GM19395 (cell line): ENCODE data around the gene ACVR1.
"Not testable (repeated sequence)": the region's sequence is repeated elsewhere in the genome, so short reads cannot be mapped to it uniquely, and the experiment has no call there.

Experiments used
- ATAC-seq: cut with Tn5 transposase; IDR thresholded peaks from one replicate; pipeline ENCODE4 v1.9.1; 2021; ENCODE audit warnings: mild to moderate bottlenecking, moderate library complexity; ENCODE audit not compliant: unreplicated experiment

The ACVR1 gene

GRCh38 chr2:157771234-157771633 is 104.9 kb downstream of the ACVR1 start:
- no peak for ATAC-seq

DNA sequence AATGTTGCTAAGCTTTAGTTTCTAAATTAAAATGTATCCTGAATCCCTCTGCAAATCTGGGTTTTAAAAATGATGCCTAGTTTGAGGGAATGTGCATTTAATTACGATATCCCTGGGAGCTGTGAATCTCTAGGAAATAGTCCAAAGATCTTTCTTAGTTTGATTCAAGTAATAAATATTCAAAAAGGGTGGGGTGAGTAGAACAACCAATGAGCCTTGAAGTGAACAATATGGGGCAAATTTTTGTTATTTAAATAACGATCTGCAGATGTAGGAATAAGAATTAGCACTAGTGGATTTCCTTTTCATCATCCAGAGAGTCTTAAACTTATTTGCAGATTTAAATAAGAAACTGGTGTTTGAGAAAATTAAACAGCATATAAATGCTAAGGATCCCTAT is 106.3 kb downstream of the ACVR1 start:
- no peak for ATAC-seq

DNA sequence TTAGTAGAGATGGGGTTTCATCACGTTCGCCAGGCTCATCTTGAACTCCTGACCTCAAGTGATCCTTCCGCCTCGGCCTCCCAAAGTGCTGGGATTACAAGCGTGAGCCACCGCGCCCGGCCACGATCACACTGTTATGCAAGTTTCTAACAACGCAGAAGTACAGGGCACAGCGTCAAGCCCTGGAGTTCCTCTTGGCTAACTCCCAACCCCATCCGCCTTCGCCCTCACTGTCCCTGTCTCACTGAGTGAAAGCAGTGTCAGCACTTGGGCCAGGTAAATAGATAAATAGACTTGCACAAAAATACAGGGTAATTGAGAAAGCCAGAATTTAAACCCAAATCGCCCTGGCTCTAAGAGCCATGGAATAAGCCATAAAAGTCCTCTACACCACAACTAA is 111.7 kb downstream of the ACVR1 start:
- no peak for ATAC-seq

DNA sequence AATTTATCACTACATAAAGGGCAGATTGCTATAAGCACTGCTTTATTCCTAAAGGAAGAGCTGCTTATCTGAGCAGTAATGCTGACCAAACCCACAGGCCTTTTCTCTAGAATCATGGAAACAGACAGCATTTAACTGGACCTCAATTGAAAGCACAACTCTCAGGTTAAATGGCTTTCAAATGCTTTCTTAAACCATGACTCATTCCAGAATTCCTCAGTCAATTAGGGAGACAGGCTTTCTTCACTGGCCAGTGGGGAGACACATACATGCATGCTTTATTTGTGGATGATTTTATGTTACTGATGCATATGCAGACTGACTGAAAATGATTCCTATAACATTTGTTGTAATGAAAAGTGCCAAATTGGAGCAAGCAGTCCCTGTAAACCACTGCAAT is 114.6 kb downstream of the ACVR1 start:
- no peak for ATAC-seq

DNA sequence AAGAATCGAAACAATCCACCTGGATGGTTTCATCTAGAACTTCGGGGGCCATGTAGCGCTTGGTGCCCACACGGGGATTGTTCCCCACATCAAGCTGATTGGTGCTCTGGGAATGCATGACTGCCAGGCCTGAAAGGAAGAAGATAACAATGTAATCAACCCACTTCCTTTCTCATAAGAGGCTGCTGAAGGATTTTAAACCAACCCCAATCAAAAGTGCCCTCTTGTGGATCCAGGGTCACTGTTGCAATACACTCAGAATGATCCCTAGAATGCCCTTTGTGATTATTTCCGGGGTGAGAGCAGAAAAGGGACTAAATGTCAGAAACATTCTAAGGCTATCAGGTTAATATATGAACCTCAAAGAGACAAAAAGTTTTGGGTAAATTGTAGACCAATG is 115.2 kb downstream of the ACVR1 start:
- no peak for ATAC-seq

GRCh38 chr2:157759855-157760254 is 116.3 kb downstream of the ACVR1 start:
- ATAC-seq: no peak

DNA sequence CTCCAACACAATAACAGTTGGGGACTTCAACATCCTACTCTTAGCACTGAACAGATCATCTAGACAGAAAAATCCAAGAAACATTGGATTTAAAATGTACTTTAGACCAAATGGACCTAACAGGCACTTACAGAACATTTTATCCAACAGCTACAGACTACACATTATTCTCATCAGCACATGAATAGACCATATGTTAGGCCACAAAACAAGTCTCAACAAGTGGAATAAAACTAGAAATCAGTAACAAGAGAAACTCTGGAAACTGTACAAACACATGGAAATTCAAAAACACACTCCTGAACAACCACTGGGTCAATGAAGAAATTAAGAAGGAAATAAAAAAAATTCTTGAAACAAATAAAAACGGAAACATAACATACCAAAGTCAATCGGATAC is 117.5 kb downstream of the ACVR1 start:
- ATAC-seq: no peak

DNA sequence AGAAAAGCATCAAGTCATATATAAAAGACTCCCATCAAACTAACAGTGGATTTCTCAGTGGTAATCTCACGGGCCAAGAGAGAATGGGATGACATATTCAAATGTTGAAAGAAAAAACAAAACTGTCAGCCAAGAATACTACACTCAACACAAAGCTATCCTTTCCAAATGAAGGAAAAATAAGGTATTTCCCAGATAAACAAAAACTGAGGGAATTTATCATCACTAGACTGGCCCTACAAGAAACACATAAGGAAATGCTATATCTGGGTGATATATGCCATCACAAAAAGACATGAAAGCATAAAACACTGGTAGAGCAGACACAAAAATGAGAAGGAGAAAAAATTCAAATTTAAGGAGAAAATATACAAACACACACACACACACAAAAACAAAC is 118.6 kb downstream of the ACVR1 start:
- ATAC-seq: no peak

DNA sequence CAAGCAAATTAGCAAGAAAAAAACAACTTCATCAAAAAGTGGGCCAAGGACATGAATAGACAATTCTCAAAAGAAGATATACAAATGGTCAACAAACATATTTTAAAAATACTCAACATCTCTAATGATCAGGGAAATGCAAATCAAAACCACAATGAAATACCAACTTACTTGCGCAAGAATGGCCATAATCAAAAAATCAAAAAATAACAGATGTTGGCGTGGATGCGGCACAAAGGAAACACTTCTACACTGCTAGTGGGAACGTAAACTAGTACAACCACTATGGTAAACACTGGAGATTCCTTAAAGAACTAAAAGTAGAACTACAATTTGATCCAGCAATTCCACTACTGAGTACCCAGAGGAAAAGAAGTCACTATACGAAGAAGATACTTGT is 119.7 kb downstream of the ACVR1 start:
- not testable (repeated sequence) for ATAC-seq

GRCh38 chr2:157751462-157752058 is 124.6 kb downstream of the ACVR1 start:
- peak; percentile 65 for ATAC-seq

DNA sequence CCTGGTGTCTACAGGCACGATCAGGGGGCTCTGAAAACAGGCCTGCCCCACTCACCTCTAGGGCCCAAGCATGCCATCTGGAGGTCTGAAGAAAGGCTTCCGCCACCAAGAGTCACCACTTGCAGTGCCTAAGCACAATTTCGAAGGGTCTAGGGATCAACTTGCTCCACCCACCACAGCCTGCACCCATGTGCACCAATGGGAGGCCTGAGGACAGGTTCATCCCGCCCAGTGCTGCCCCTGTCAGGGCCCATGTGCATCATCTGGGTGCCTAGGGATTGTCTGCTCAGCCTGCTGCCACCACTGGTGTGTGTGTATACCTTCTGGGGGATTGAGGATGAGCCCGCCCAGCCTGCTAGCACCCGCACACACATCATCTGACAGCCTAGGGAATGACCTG is 126.4 kb downstream of the ACVR1 start:
- ATAC-seq: no peak

GRCh38 chr2:157748371-157749142 is 127.6 kb downstream of the ACVR1 start:
- ATAC-seq: no peak

GRCh38 chr2:157747695-157748370 is 128.3 kb downstream of the ACVR1 start:
- no peak for ATAC-seq

- ATAC-seq: no peak
Observed at GRCh38 chr2:157747280-157747679, 128.8 kb downstream of the ACVR1 start.

DNA sequence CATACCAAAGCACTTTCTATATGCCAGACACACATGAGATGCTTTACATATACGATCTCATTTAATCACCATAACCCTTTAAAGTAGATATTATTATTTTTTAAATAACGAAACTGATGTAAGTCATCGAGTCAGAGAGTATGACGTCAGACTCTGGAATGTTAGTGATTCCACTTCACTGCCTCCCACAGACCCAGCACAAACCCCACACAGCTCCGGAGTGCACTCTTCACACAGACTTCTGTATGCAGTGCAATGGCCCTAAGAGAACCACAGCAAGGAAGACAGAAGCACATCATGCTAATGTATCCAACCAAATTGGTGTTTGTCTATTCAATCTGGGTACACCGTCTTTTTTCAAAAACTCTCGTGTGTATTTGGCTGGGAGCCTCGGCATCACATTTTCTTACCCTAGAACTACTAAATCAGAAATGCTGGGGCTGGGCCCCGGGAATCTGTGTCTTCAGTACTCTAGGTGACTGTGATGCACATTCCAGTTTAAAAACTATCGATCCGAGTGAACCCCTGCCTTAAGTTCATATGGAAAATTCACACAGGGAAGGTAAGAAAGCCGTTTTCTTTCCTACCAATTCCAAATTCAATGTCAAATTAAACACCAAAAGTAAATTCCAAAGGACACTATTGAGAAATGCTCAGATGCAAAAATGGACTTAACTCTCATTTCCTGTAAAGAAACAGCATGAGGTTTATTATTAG is 129.7 kb downstream of the ACVR1 start:
- ATAC-seq: no peak

GRCh38 chr2:157744571-157745076 is 131.5 kb downstream of the ACVR1 start:
- no peak for ATAC-seq

DNA sequence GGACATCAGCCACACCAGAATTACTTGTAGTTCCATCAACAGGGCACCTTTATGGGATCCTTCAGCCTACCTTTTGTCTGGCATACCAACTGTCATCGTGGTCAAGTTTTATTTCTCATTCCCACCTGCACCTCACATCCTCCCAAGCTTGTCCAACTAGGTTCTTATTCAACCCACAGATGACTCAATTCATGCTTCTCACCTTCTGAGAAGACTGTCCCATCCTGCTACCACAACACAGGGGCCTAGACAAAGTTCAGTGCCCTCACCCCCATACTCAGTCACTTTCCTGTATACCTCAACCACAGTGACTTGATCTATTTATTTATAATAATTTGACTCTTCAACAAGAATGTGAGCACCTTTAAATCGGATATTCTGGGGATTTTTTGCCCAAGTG is 133.1 kb downstream of the ACVR1 start:
- ATAC-seq: peak; percentile 70

GRCh38 chr2:157741819-157742484 is 134.2 kb downstream of the ACVR1 start:
- ATAC-seq: no peak

GRCh38 chr2:157737656-157738055 is 138.5 kb downstream of the ACVR1 start:
- ATAC-seq: no peak

- peak; percentile 57 for ATAC-seq
Observed at GRCh38 chr2:157735532-157735931, 140.6 kb downstream of the ACVR1 start.

GRCh38 chr2:157733263-157733662 is 142.9 kb downstream of the ACVR1 start:
- no peak for ATAC-seq
